Tibial nerve (tissue), 4 donors: Measurements from ENCODE around the gene TMEM250. TPM values are rescaled to one million over a fixed set of nuclear protein-coding genes. Genes with fewer than 3 reads are reported as not detected.

Experiments used
- DNase-seq, 2 donors: peaks; one replicate each; pipeline ENCODE4 v3.0.0-alpha.2; 2019; ENCODE audit warnings: low spot score in 2 of 2
- H3K27ac ChIP-seq, 4 donors: fragments of 200-600 bp; sonication (generic) in 3 of 4; one replicate each; pipeline ENCODE4 v1.5.1; 2017 to 2019; ENCODE audit warnings: mild to moderate bottlenecking in 1 of 4
- H3K27me3 ChIP-seq, 2 donors: fragments of 200-600 bp; sonication (generic) in 1 of 2; one replicate each; pipeline versions ENCODE4 v1.5.1 to v1.6.0; 2017 to 2019
- H3K36me3 ChIP-seq, 3 donors: fragments of 200-600 bp; sonication (generic); one replicate each; pipeline ENCODE4 v1.5.1; 2018 to 2019
- H3K4me1 ChIP-seq, 4 donors: fragments of 200-600 bp; sonication (generic) in 3 of 4; one replicate each; pipeline ENCODE4 v1.5.1; 2017 to 2019
- H3K4me3 ChIP-seq, 4 donors: fragments of 200-600 bp; sonication (generic) in 3 of 4; one replicate each; pipeline ENCODE4 v1.5.1; 2017 to 2019; ENCODE audit warnings: mild to moderate bottlenecking in 1 of 4, moderate library complexity in 1 of 4
- H3K9me3 ChIP-seq, 4 donors: fragments of 200-600 bp; sonication (generic) in 3 of 4; one replicate each; pipeline ENCODE4 v1.5.1; 2017 to 2019
- CTCF ChIP-seq, 5 experiments: fragments of 200-600 bp in 3 of 5; fragments of 450-650 bp in 2 of 5; sonication (generic) in 3 of 5; IDR thresholded peaks; one replicate each; pipeline ENCODE4 v1.5.1; 2016 to 2019; ENCODE audit warnings: antibody characterized with exemption in 5 of 5, mild to moderate bottlenecking in 3 of 5, moderate library complexity in 2 of 5
- EP300 ChIP-seq, 2 donors: sonication (generic); formaldehyde crosslinking; IDR thresholded peaks; one replicate each; pipeline ENCODE4 v1.6.1; 2017; ENCODE audit warnings: antibody characterized with exemption in 2 of 2, mild to moderate bottlenecking in 1 of 2
- POLR2A ChIP-seq, 2 donors: fragments of 450-650 bp; IDR thresholded peaks; one replicate each; pipeline ENCODE4 v1.6.1; 2017; ENCODE audit warnings: antibody characterized with exemption in 2 of 2, mild to moderate bottlenecking in 2 of 2, moderate library complexity in 2 of 2
- WGBS, 2 donors: methylation state at CpG; one replicate each; pipeline ENCODE4 v1.1.5; 2018; 5-methylcytosine and 5-hydroxymethylcytosine counted together
- total RNA-seq, 4 donors: library from RNA; depleted of rRNA; stranded (reverse); fragments of >200 nt; gene quantifications; one replicate each; pipeline ENCODE4 v1.1.0, GENCODE V29; 2016

Gene TMEM250
- total RNA-seq, 4 donors from 2014 or later: 24.3 to 47.7 (median 26.6) TPM

- Histone ChIP-seq H3K4me1 (peaks cover 0 to 67% (median 20%) of the 10 kb centered on the region in 4 donors), H3K36me3 (peaks cover 0 to 21% (median 0%) of the 10 kb centered on the region in 3 donors), H3K27ac (peak overlapping the region in 2 of 4 donors; percentile 18 to 29), H3K9me3 (no peaks in the 10 kb centered on the region), H3K27me3 (no peaks in the 10 kb centered on the region), H3K4me3 (no peak overlapping the region)
- WGBS, 2 donors: 56 to 64% methylated on average over 8 of the region's 8 CpGs
- no peak for DNase-seq
- TF ChIP-seq POLR2A (IDR thresholded peaks at IDR 0.05): no peak
- no peak for TF ChIP-seq EP300 (IDR thresholded peaks at IDR 0.05)
- no peak for TF ChIP-seq CTCF (IDR thresholded peaks at IDR 0.05)
Measured at GRCh38 chr9:136077491-136077890, 41.2 kb downstream of the TMEM250 start.

- H3K9me3 ChIP-seq: no peaks in the 10 kb centered on the region
- peaks cover 0 to 21% (median 0%) of the 10 kb centered on the region in 3 donors for H3K36me3 ChIP-seq
- WGBS, 2 donors: 78 to 82% methylated on average over 26 of the region's 26 CpGs
- no peak overlapping the region for H3K4me3 ChIP-seq
- H3K27me3 ChIP-seq: no peaks in the 10 kb centered on the region
- TF ChIP-seq POLR2A (IDR thresholded peaks at IDR 0.05) (no peak), EP300 (IDR thresholded peaks at IDR 0.05) (no peak), CTCF (IDR thresholded peaks at IDR 0.05) (no peak)
- H3K4me1 ChIP-seq: peaks cover 0 to 53% (median 13%) of the 10 kb centered on the region in 4 donors
- DNase-seq: no peak
- H3K27ac ChIP-seq: no peak overlapping the region
Measured at GRCh38 chr9:136075881-136076678, 42.6 kb downstream of the TMEM250 start.

DNA sequence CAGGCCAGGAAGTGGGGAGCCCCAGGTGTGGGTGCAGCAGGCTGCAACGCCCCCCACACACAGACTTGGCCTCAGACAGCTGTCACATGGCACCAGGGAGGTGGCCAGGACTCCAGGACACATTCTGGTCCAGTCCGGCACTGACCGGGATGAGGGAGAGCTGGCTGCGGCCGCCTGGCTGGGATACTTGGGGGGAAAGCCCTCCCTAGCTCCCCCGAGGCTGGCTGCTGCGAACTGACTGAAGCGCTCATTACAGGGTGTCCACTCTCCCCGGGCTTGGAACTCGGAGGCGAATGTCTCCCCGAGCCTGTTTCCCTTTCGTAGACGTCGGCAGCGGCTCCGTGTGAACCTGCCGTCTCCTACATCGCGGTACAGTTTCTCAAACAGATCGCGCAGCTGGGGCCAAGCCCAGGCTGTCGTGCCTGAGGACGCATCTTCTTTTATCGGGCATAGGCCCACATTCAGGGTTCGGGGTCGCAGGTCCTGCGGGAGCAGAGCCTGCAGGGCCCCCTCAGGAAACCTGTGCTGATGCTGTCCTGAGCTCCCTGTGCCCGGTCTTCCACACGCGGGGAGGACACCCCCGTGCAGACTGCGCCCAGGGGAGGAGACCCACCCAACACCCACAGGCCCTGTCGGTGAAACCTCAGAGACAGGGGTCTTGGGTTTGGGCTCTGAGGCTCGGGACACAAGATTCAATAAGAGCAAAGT lies 43.4 kb downstream of the TMEM250 start:
- WGBS, 2 donors: 75 to 77% methylated on average over 18 to 29 of the region's 35 CpGs
- DNase-seq: no peak
- Histone ChIP-seq H3K27me3 (no peaks in the 10 kb centered on the region), H3K4me3 (no peak overlapping the region), H3K9me3 (no peaks in the 10 kb centered on the region), H3K4me1 (peaks cover 0 to 45% (median 13%) of the 10 kb centered on the region in 4 donors), H3K36me3 (peaks cover 0 to 21% (median 0%) of the 10 kb centered on the region in 3 donors), H3K27ac (no peak overlapping the region)
- TF ChIP-seq CTCF (IDR thresholded peaks at IDR 0.05) (no peak), EP300 (IDR thresholded peaks at IDR 0.05) (no peak), POLR2A (IDR thresholded peaks at IDR 0.05) (no peak)

DNA sequence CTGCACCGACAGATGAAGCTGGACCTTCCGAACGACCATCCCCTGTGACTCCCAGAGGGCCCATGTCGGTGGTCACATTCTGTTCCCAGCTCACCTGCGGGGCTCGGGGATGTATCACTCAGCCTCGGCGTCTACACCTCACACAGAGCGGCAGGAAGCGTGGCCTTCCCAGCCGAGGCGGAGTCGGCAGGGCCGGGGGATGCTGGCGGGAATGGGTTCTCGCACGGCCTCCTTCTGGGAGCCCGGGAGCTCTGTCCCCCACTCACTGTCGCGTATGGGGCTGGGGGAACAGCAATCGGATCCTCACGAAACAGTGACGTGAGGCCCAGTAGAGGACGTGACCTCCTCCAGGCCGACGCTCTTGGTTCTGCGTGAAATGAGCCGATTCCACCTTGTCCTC lies 44.0 kb downstream of the TMEM250 start:
- Histone ChIP-seq H3K9me3 (no peaks in the 10 kb centered on the region), H3K27me3 (no peaks in the 10 kb centered on the region), H3K27ac (no peak overlapping the region), H3K36me3 (peaks cover 0 to 21% (median 0%) of the 10 kb centered on the region in 3 donors), H3K4me1 (peaks cover 0 to 39% (median 9%) of the 10 kb centered on the region in 4 donors), H3K4me3 (no peak overlapping the region)
- TF ChIP-seq EP300 (IDR thresholded peaks at IDR 0.05) (no peak), CTCF (IDR thresholded peaks at IDR 0.05) (no peak), POLR2A (IDR thresholded peaks at IDR 0.05) (no peak)
- DNase-seq: no peak
- WGBS, 2 donors: 87 to 91% methylated on average over 28 of the region's 28 CpGs

Other genes starting within 250 kb of the TMEM250 start
- gene CAMSAP1, start 211.3 kb downstream of the TMEM250 start, total RNA-seq: 10 to 100 TPM; 27.6 to 40.8 (median 35.7) TPM
- 10 to 100 TPM; 48.6 to 61.4 (median 55.9) TPM for gene UBAC1, start 157.5 kb downstream of the TMEM250 start, total RNA-seq
- gene NACC2, start 23.6 kb downstream of the TMEM250 start, total RNA-seq: 10 to 100 TPM; 45.6 to 55.7 (median 49.8) TPM
- not detected for gene LHX3, start 86.3 kb upstream of the TMEM250 start, total RNA-seq
- gene QSOX2, start 126.9 kb upstream of the TMEM250 start, total RNA-seq: 10 to 100 TPM; 10.2 to 16.8 (median 11.8) TPM
- under 1 TPM in 1 of 4 donors, not detected in 3; 0.20 TPM for gene CCDC187, start 185.2 kb upstream of the TMEM250 start, total RNA-seq
- gene GPSM1, start 208.7 kb upstream of the TMEM250 start, total RNA-seq: 10 to 100 TPM; 28.8 to 95.1 (median 38.1) TPM
- gene DNLZ, start 244.9 kb upstream of the TMEM250 start, total RNA-seq: 10 to 100 TPM; 49.4 to 79.5 (median 70.8) TPM